Stomach smooth muscle (tissue), 2 donors: ENCODE results near the gene RSPO4.
"Not testable (repeated sequence)": the region's sequence is repeated elsewhere in the genome, so short reads cannot be mapped to it uniquely, and the experiment has no call there.

Experiments used
- H3K27ac ChIP-seq: one replicate; pipeline ENCODE4 v1.7.0; 2013; ENCODE audit warnings: mild to moderate bottlenecking, low read length, inconsistent platforms
- H3K27me3 ChIP-seq, 2 donors: one replicate each; pipeline ENCODE4 v1.7.0; 2013; ENCODE audit warnings: low read length in 2 of 2; ENCODE audit not compliant: insufficient read depth in 2 of 2, control insufficient read depth in 1 of 2
- H3K36me3 ChIP-seq, 2 donors: one replicate each; pipeline ENCODE4 v1.7.0; 2013; ENCODE audit warnings: low read length in 2 of 2; ENCODE audit not compliant: control insufficient read depth in 2 of 2, insufficient read depth in 2 of 2
- H3K4me1 ChIP-seq: one replicate; pipeline ENCODE4 v1.7.0; 2013; ENCODE audit warnings: low read length; ENCODE audit not compliant: control insufficient read depth, insufficient read depth
- H3K4me3 ChIP-seq, 2 donors: one replicate each; pipeline ENCODE4 v1.7.0; 2013; ENCODE audit warnings: low read length in 2 of 2
- H3K9ac ChIP-seq, 2 donors: one replicate each; pipeline ENCODE4 v1.7.0; 2013; ENCODE audit warnings: low read length in 2 of 2, mild to moderate bottlenecking in 1 of 2
- H3K9me3 ChIP-seq, 2 donors: one replicate each; pipeline ENCODE4 v1.7.0; 2013; ENCODE audit warnings: low read length in 2 of 2; ENCODE audit not compliant: control insufficient read depth in 2 of 2
- donor health status: healthy.
- donor health status: Pancreatic carcinoma.

Gene RSPO4

GRCh38 chr20:988272-988671, 13.8 kb downstream of the RSPO4 start:
- Histone ChIP-seq H3K4me1 (no peaks in the 10 kb centered on the region), H3K36me3 (no peaks in the 10 kb centered on the region), H3K4me3 (no peak overlapping the region), H3K9ac (no peak overlapping the region), H3K27me3 (peaks cover 21 to 33% of the 10 kb centered on the region in 2 donors), H3K9me3 (no peaks in the 10 kb centered on the region), H3K27ac (no peak overlapping the region)

GRCh38 chr20:987677-988076, 14.4 kb downstream of the RSPO4 start:
- H3K9ac ChIP-seq = no peak overlapping the region
- no peak overlapping the region for H3K4me3 ChIP-seq
- H3K36me3 ChIP-seq = no peaks in the 10 kb centered on the region
- H3K27me3 ChIP-seq = peaks cover 17 to 35% of the 10 kb centered on the region in 2 donors
- no peaks in the 10 kb centered on the region for H3K9me3 ChIP-seq
- H3K27ac ChIP-seq = no peak overlapping the region
- H3K4me1 ChIP-seq = no peaks in the 10 kb centered on the region

GRCh38 chr20:986733-987355, 15.3 kb downstream of the RSPO4 start:
- Histone ChIP-seq H3K9ac (no peak overlapping the region), H3K9me3 (no peaks in the 10 kb centered on the region), H3K36me3 (no peaks in the 10 kb centered on the region), H3K4me1 (no peaks in the 10 kb centered on the region), H3K4me3 (no peak overlapping the region), H3K27me3 (peaks cover 21 to 34% of the 10 kb centered on the region in 2 donors), H3K27ac (no peak overlapping the region)

DNA sequence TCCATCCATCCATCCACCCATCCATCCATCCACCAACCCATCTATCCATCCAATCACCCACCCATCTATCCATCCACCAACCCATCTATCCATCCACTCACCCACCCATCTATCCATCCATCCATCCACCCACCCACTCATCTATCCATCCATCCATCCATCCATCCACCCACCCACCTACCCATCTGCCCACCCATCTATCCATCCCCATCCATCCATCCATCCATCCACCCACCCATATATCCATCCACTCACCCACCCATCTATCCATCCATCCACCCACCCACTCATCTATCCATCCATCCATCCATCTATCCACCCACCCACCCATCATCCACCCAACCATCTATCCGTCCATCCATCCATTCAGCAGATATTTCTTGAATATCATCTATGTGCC, 17.1 kb downstream of the RSPO4 start:
- H3K36me3 ChIP-seq, H3K9me3 ChIP-seq, H3K9ac ChIP-seq, H3K27ac ChIP-seq, H3K4me3 ChIP-seq, H3K4me1 ChIP-seq: not testable (repeated sequence)
- peaks cover 19 to 29% of the 10 kb centered on the region in 2 donors for H3K27me3 ChIP-seq

GRCh38 chr20:982754-983153, 19.4 kb downstream of the RSPO4 start:
- Histone ChIP-seq H3K36me3 (no peaks in the 10 kb centered on the region), H3K27me3 (peaks cover 16 to 22% of the 10 kb centered on the region in 2 donors), H3K4me3 (no peak overlapping the region), H3K9ac (no peak overlapping the region), H3K4me1 (no peaks in the 10 kb centered on the region), H3K9me3 (no peaks in the 10 kb centered on the region), H3K27ac (no peak overlapping the region)

DNA sequence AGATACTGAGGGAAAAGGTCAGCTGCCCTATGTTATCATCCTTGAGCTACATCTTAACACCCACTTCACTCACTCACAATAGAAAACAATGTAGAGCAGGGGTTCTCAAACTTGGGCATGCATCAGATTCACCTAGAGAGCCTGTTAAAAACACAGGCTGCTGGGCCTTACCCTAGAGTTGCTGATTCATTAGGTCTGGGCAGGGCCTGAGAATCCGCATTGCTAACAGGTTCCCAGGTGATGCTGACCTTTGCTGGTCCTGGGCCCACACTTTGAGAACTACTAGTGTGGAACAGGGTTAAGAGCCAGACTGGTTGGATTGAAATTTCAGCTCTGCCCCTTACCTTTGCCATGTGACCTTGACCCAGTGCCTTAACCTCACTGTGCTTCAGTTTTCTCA, 25.1 kb downstream of the RSPO4 start:
- Histone ChIP-seq H3K9ac (no peak overlapping the region), H3K27ac (no peak overlapping the region), H3K36me3 (no peaks in the 10 kb centered on the region), H3K4me3 (no peak overlapping the region), H3K4me1 (no peaks in the 10 kb centered on the region), H3K9me3 (no peaks in the 10 kb centered on the region), H3K27me3 (peaks cover 8 to 9% of the 10 kb centered on the region in 2 donors)

- Histone ChIP-seq H3K36me3 (no peaks in the 10 kb centered on the region), H3K4me3 (no peak overlapping the region), H3K9me3 (no peaks in the 10 kb centered on the region), H3K27me3 (peaks cover 8 to 9% of the 10 kb centered on the region in 2 donors), H3K27ac (no peak overlapping the region), H3K4me1 (no peaks in the 10 kb centered on the region), H3K9ac (no peak overlapping the region)
These were observed 26.1 kb downstream of the RSPO4 start for GRCh38 chr20:976033-976432.

- no peaks in the 10 kb centered on the region for H3K36me3 ChIP-seq
- no peak overlapping the region for H3K4me3 ChIP-seq
- H3K27me3 ChIP-seq = peaks cover 3 to 5% of the 10 kb centered on the region in 2 donors
- H3K4me1 ChIP-seq = no peaks in the 10 kb centered on the region
- H3K27ac ChIP-seq = no peak overlapping the region
- no peak overlapping the region for H3K9ac ChIP-seq
- no peaks in the 10 kb centered on the region for H3K9me3 ChIP-seq
These were observed 28.3 kb downstream of the RSPO4 start for GRCh38 chr20:973785-974194.

- Histone ChIP-seq H3K36me3 (no peaks in the 10 kb centered on the region), H3K4me3 (no peak overlapping the region), H3K27ac (no peak overlapping the region), H3K27me3 (peaks cover 5 to 8% of the 10 kb centered on the region in 2 donors), H3K9ac (no peak overlapping the region), H3K4me1 (no peaks in the 10 kb centered on the region), H3K9me3 (peaks cover 0 to 5% of the 10 kb centered on the region in 2 donors)
These were observed 29.9 kb downstream of the RSPO4 start for GRCh38 chr20:972256-972655.

- Histone ChIP-seq H3K9me3 (peaks cover 0 to 5% of the 10 kb centered on the region in 2 donors), H3K36me3 (no peaks in the 10 kb centered on the region), H3K4me1 (no peaks in the 10 kb centered on the region), H3K9ac (no peak overlapping the region), H3K27ac (no peak overlapping the region), H3K27me3 (peaks cover 5 to 8% of the 10 kb centered on the region in 2 donors), H3K4me3 (no peak overlapping the region)
These were observed 30.8 kb downstream of the RSPO4 start for GRCh38 chr20:971346-971745.

GRCh38 chr20:969868-970267, 32.2 kb downstream of the RSPO4 start:
- H3K36me3 ChIP-seq = no peaks in the 10 kb centered on the region
- peaks cover 0 to 5% of the 10 kb centered on the region in 2 donors for H3K9me3 ChIP-seq
- no peaks in the 10 kb centered on the region for H3K4me1 ChIP-seq
- no peak overlapping the region for H3K9ac ChIP-seq
- H3K27ac ChIP-seq = no peak overlapping the region
- H3K27me3 ChIP-seq = peaks cover 2 to 14% of the 10 kb centered on the region in 2 donors
- no peak overlapping the region for H3K4me3 ChIP-seq
